ENCODE results near the gene DPP3. TPM values are rescaled to one million over a fixed set of nuclear protein-coding genes. Genes with fewer than 3 reads are reported as not detected.

Gene DPP3
- total and polyA plus RNA-seq, 2 donors (not counting 1 experiment from before 2014, with no cell fraction given): 21.5 to 40.6 TPM

- Mint-ChIP-seq H3K27ac (no peak overlapping the region), H3K9me3 (ENCODE audit: insufficient read depth) (no peaks in the 10 kb centered on the region), H3K4me1 (peaks cover 20% of the 10 kb centered on the region), H3K4me3 (peak overlapping the region; percentile 55), H3K27me3 (no peaks in the 10 kb centered on the region)
- Histone ChIP-seq H3K4me2 (replicated peaks; ENCODE audit: low read depth, low read length, poor library complexity, severe bottlenecking) (no peak overlapping the region), H3K27ac (ENCODE audit: low read length in 2 of 2) (no peak overlapping the region), H3K79me2 (ENCODE audit: control insufficient read depth, insufficient read depth, low read length) (peaks cover 12% of the 10 kb centered on the region), H3K27me3 (replicated peaks in 1 of 4; ENCODE audit: control extremely low read depth in 1 of 4, control insufficient read depth in 3 of 4, insufficient read depth in 4 of 4, low read length in 3 of 4) (no peaks in the 10 kb centered on the region), H3K4me1 (ENCODE audit: control insufficient read depth in 2 of 2, insufficient read depth in 2 of 2, low read length in 2 of 2) (peaks cover 10 to 20% of the 10 kb centered on the region in 2 donors), H2AFZ (ENCODE audit: insufficient read depth, low read depth, low read length, poor library complexity, severe bottlenecking) (no peak overlapping the region), H3K9ac (ENCODE audit: low read length) (no peak overlapping the region), H3K9me3 (ENCODE audit: control extremely low read depth in 1 of 3, control insufficient read depth in 2 of 3, insufficient read depth in 1 of 3, low read length in 2 of 3) (no peaks in the 10 kb centered on the region), H3K4me3 (ENCODE audit: control extremely low read depth in 1 of 5, extremely low read depth in 1 of 5, insufficient read depth in 1 of 5, low read depth in 2 of 5, low read length in 4 of 5) (no peak overlapping the region), H3K36me3 (replicated peaks in 1 of 2; ENCODE audit: control extremely low read depth in 1 of 2, control insufficient read depth in 1 of 2, extremely low read depth in 1 of 2, insufficient read depth in 2 of 2, low read length in 1 of 2) (no peaks in the 10 kb centered on the region), H4K20me1 (ENCODE audit: control insufficient read depth, insufficient read depth, low read length, poor library complexity, severe bottlenecking) (no peaks in the 10 kb centered on the region)
- no peak for ATAC-seq (ENCODE audit: low read depth)
- no peak for DNase-seq
- 97% methylated on average over 9 of the region's 9 CpGs for WGBS (ENCODE audit: insufficient coverage)
- intact Hi-C loops (cut with micrococcal nuclease): no loop called here
- ChIA-PET POLR2A (no interaction called here), CTCF (interaction anchor here (1.1 kb wide), 1 partner anchor 68 kb away, joined by 3 read pairs; no protein-coding TSS in a partner anchor)
- no peak for TF ChIP-seq EZH2 (IDR thresholded peaks at IDR 0.05; ENCODE audit: borderline replicate concordance, insufficient read depth, low read depth, low read length, poor library complexity, severe bottlenecking)
- no peak for TF ChIP-seq CTCF (IDR thresholded peaks at IDR 0.05)
These were observed 3.4 kb upstream of the DPP3 start for GRCh38 chr11:66476841-66477251.

- WGBS (ENCODE audit: insufficient coverage): 95% methylated on average over 8 of the region's 11 CpGs
- H3K9ac ChIP-seq (ENCODE audit: low read length): no peak overlapping the region
- H3K4me3 ChIP-seq (ENCODE audit: control extremely low read depth in 1 of 5, extremely low read depth in 1 of 5, insufficient read depth in 1 of 5, low read depth in 2 of 5, low read length in 4 of 5): no peak overlapping the region
- Mint-ChIP-seq H3K27ac (no peak overlapping the region), H3K27me3 (no peaks in the 10 kb centered on the region), H3K4me1 (peaks cover 20% of the 10 kb centered on the region), H3K9me3 (ENCODE audit: insufficient read depth) (no peaks in the 10 kb centered on the region), H3K4me3 (peak overlapping the region; percentile 29)
- CTCF ChIA-PET: interaction anchor here (1.2 to 3.6 kb wide), 6 partner anchors 9 to 201 kb away, joined by 3 to 45 read pairs (median 16); partner anchors contain the start of genes MRPL11, PELI3 and RBM4B
- H3K36me3 ChIP-seq (replicated peaks in 1 of 2; ENCODE audit: control extremely low read depth in 1 of 2, control insufficient read depth in 1 of 2, extremely low read depth in 1 of 2, insufficient read depth in 2 of 2, low read length in 1 of 2): peaks cover 0 to 4% of the 10 kb centered on the region in 2 experiments
- TF ChIP-seq CTCF (IDR thresholded peaks at IDR 0.05) (no peak), EZH2 (IDR thresholded peaks at IDR 0.05; ENCODE audit: borderline replicate concordance, insufficient read depth, low read depth, low read length, poor library complexity, severe bottlenecking) (no peak)
- ATAC-seq (ENCODE audit: low read depth): no peak
- no peaks in the 10 kb centered on the region for H3K9me3 ChIP-seq (ENCODE audit: control extremely low read depth in 1 of 3, control insufficient read depth in 2 of 3, insufficient read depth in 1 of 3, low read length in 2 of 3)
- DNase-seq: no peak
- H3K27ac ChIP-seq (ENCODE audit: low read length in 2 of 2): no peak overlapping the region
- H3K27me3 ChIP-seq (replicated peaks in 1 of 4; ENCODE audit: control extremely low read depth in 1 of 4, control insufficient read depth in 3 of 4, insufficient read depth in 4 of 4, low read length in 3 of 4): no peaks in the 10 kb centered on the region
- peaks cover 10 to 20% of the 10 kb centered on the region in 2 donors for H3K4me1 ChIP-seq (ENCODE audit: control insufficient read depth in 2 of 2, insufficient read depth in 2 of 2, low read length in 2 of 2)
- H4K20me1 ChIP-seq (ENCODE audit: control insufficient read depth, insufficient read depth, low read length, poor library complexity, severe bottlenecking): no peaks in the 10 kb centered on the region
- peaks cover 12% of the 10 kb centered on the region for H3K79me2 ChIP-seq (ENCODE audit: control insufficient read depth, insufficient read depth, low read length)
- H3K4me2 ChIP-seq (replicated peaks; ENCODE audit: low read depth, low read length, poor library complexity, severe bottlenecking): no peak overlapping the region
- H2AFZ ChIP-seq (ENCODE audit: insufficient read depth, low read depth, low read length, poor library complexity, severe bottlenecking): no peak overlapping the region
- POLR2A ChIA-PET: no interaction called here
- intact Hi-C loops (cut with micrococcal nuclease): no loop called here
These were observed 2.7 kb upstream of the DPP3 start for GRCh38 chr11:66477263-66478201.

Measured in B cell (primary cell).